NK-92 treated with Interleukin-12 subunit alpha and Interleukin-12 subunit beta, amount 100 ng/mL, for 24 hours (cell line): Measurements from ENCODE around the gene PPARG.
"Not testable (repeated sequence)": the region's sequence is repeated elsewhere in the genome, so short reads cannot be mapped to it uniquely, and the experiment has no call there.

ENCODE experiments used
- DNase-seq: peaks from one replicate; lab custom pipeline; 2025; lab: John Stamatoyannopoulos, UW

The PPARG gene

GRCh38 chr3:12288182-12289129, at the start of gene PPARG:
PPARG (plus strand) TSS chr3:12289070; CDS start chr3:12379712, 90,642 bp downstream.
- DNase-seq = no peak

- no peak for DNase-seq
Measured at GRCh38 chr3:12239301-12239700, 49.6 kb upstream of the PPARG start.

- no peak for DNase-seq
Measured at GRCh38 chr3:12242772-12243171, 46.1 kb upstream of the PPARG start.

GRCh38 chr3:12246497-12247163, 42.2 kb upstream of the PPARG start:
- DNase-seq = no peak

GRCh38 chr3:12247411-12247810, 41.5 kb upstream of the PPARG start:
- DNase-seq = no peak

- DNase-seq = no peak
Measured at GRCh38 chr3:12249519-12249918, 39.4 kb upstream of the PPARG start.

GRCh38 chr3:12252889-12253288, 36.0 kb upstream of the PPARG start:
- no peak for DNase-seq

- DNase-seq = no peak
Measured at GRCh38 chr3:12253516-12254343, 35.1 kb upstream of the PPARG start.

- no peak for DNase-seq
Measured at GRCh38 chr3:12255393-12255792, 33.5 kb upstream of the PPARG start.

GRCh38 chr3:12258911-12259310, 30.0 kb upstream of the PPARG start:
- no peak for DNase-seq

- DNase-seq = not testable (repeated sequence)
Measured at GRCh38 chr3:12262173-12262572, 26.7 kb upstream of the PPARG start.

- no peak for DNase-seq
Measured at GRCh38 chr3:12265508-12265907, 23.4 kb upstream of the PPARG start.

- DNase-seq = no peak
Measured at GRCh38 chr3:12266038-12266437, 22.8 kb upstream of the PPARG start.

GRCh38 chr3:12267376-12268030, 21.4 kb upstream of the PPARG start:
- no peak for DNase-seq

- no peak for DNase-seq
Measured at GRCh38 chr3:12268049-12268735, 20.7 kb upstream of the PPARG start.

- no peak for DNase-seq
Measured at GRCh38 chr3:12270976-12271375, 17.9 kb upstream of the PPARG start.

GRCh38 chr3:12273045-12273695, 15.7 kb upstream of the PPARG start:
- DNase-seq = no peak

GRCh38 chr3:12275974-12276650, 12.8 kb upstream of the PPARG start:
- DNase-seq = no peak

- not testable (repeated sequence) for DNase-seq
Measured at GRCh38 chr3:12276827-12277226, 12.0 kb upstream of the PPARG start.

- no peak for DNase-seq
Measured at GRCh38 chr3:12278566-12278965, 10.3 kb upstream of the PPARG start.
